ENCODE results near the gene DHX57.
A peak's percentile ranks its signal among the peaks of the same experiment; 100 is the strongest.

DHX57 gene

GRCh38 chr2:38751596-38752410, 123.9 kb downstream of the DHX57 start:
- DNase-seq (ENCODE audit: low spot score): no peak

GRCh38 chr2:38750891-38751595, 124.7 kb downstream of the DHX57 start, which contains the start of gene SRSF7:
Gene SRSF7 (minus strand): TSS chr2:38751361. CDS start chr2:38751256, 105 bp downstream.
- peak; percentile 100 for DNase-seq (ENCODE audit: low spot score)

- peak; percentile 36 for DNase-seq (ENCODE audit: low spot score)
These were observed 125.5 kb downstream of the DHX57 start for GRCh38 chr2:38750011-38750890.

DNA sequence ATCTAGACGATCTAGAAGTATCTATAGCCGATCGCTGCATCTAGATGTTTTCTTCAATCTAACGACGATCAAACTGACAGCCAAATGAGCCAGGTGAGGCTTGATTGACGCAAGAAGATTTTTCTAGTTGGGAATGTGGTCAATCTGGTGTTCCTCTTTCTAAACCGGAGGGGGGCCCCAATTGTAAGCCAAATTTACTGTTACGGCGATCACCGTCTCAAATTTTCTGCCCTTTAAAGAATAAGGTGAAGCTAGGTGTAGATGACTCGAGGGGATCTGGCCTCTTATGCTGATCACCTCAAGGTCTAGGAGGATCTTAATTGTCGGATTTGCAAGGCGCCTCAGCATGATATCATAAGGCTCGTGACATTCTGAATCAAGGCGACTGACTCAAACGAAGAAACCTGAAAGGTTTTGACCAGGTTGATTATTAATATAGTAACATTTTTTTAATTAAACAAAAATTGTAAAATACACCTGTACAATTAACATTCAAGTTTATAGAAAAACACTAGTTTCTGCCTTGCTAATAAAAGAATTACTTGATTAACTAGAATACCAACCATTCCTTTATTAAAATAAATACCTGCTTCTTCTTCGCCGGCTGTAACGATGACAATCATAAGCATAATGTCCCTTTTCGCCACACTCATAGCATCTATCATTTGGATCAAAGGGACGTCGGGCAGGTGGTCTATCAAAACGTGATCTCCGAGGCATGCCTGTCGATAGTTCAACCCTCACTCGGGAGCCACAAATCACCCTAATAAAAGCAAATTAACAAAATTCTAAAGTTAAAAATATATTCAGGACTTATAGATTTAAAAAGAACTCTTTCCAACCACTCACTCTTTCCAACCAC, 126.6 kb downstream of the DHX57 start:
- no peak for DNase-seq (ENCODE audit: low spot score)

DNA sequence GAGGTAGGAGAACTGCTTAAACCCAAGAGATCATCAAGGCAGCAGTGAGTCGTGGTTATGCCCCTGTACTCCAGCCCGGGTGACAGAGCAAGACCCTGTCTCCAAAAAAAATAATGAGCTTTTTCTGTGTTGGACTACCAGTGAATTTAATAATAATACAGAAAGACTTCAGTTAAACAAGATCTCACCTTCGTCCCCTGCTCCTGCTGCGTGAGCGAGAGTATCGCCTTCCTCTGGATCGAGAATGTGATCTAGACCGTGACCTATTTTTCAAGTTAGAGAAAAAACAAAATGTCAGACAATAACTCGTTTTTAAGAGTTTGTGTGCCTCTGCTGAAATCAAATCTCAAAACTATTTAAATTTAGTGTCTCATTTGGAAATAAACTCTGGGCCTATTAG, 127.3 kb downstream of the DHX57 start:
- DNase-seq (ENCODE audit: low spot score): no peak

DNA sequence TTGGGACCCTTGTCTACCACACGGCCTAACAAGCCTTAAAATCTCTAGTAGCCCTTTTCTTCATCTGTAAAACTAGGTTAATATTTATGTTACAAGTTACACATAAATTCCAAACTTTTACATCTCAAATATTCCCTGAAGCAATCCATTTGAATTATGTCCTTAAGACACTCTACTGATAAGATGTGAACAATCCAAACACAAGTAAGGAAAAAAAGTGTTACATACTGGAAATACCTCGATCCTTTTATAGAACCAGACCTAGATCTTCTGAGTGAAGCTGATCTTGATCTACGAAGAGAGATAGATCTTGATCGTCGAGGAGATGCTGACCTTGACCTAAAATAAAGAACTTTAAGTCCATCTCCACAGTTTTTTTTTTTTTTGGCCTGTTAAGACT, 127.9 kb downstream of the DHX57 start:
- DNase-seq (ENCODE audit: low spot score): no peak
